Measurements from ENCODE around the gene CISD1. TPM values are rescaled to one million over a fixed set of nuclear protein-coding genes. Genes with fewer than 3 reads are reported as not detected.

The CISD1 gene
- total RNA-seq, 2 donors from 2014 or later = 38.1 to 63.2 TPM

- peak in 1 of 2 donors; percentile 24 for ATAC-seq
- Mint-ChIP-seq H3K36me3 (no peaks in the 10 kb centered on the region), H3K9me3 (no peaks in the 10 kb centered on the region), H3K27ac (no peak overlapping the region)
- no peak for DNase-seq (ENCODE audit: low spot score in 2 of 2)
Measured at GRCh38 chr10:58322072-58322834, 53.3 kb downstream of the CISD1 start.

- Mint-ChIP-seq H3K36me3 (no peaks in the 10 kb centered on the region), H3K27ac (no peak overlapping the region), H3K9me3 (no peaks in the 10 kb centered on the region)
- ATAC-seq = no peak
- DNase-seq (ENCODE audit: low spot score in 2 of 2) = no peak
Measured at GRCh38 chr10:58322835-58323209, 53.9 kb downstream of the CISD1 start.

GRCh38 chr10:58326967-58327381 is 58.0 kb downstream of the CISD1 start:
- no peak overlapping the region for H3K27ac Mint-ChIP-seq
- H3K36me3 Mint-ChIP-seq = no peaks in the 10 kb centered on the region
- H3K9me3 Mint-ChIP-seq = no peaks in the 10 kb centered on the region
- DNase-seq (ENCODE audit: low spot score in 2 of 2) (no peak), ATAC-seq (no peak)

GRCh38 chr10:58328233-58328632 is 59.3 kb downstream of the CISD1 start:
- no peak for DNase-seq (ENCODE audit: low spot score in 2 of 2)
- Mint-ChIP-seq H3K36me3 (no peaks in the 10 kb centered on the region), H3K9me3 (no peaks in the 10 kb centered on the region), H3K27ac (no peak overlapping the region)
- ATAC-seq = no peak

GRCh38 chr10:58330431-58330830 is 61.5 kb downstream of the CISD1 start:
- ATAC-seq = no peak
- Mint-ChIP-seq H3K9me3 (no peaks in the 10 kb centered on the region), H3K36me3 (peaks cover under 1 to 1% of the 10 kb centered on the region in 2 donors), H3K27ac (no peak overlapping the region)
- DNase-seq (ENCODE audit: low spot score in 2 of 2) = no peak

- ATAC-seq (no peak), DNase-seq (ENCODE audit: low spot score in 2 of 2) (no peak)
- peaks cover 6 to 8% of the 10 kb centered on the region in 2 donors for H3K36me3 Mint-ChIP-seq
- no peak overlapping the region for H3K27ac Mint-ChIP-seq
- H3K9me3 Mint-ChIP-seq = no peaks in the 10 kb centered on the region
Measured at GRCh38 chr10:58331646-58332045, 62.7 kb downstream of the CISD1 start.

GRCh38 chr10:58334817-58335305 is 65.9 kb downstream of the CISD1 start, which contains the start of gene UBE2D1:
Gene UBE2D1 (plus strand): TSS chr10:58335006. CDS start chr10:58335202, 196 bp downstream.
- peaks cover 6 to 8% of the 10 kb centered on the region in 2 donors for H3K36me3 Mint-ChIP-seq
- peak within 1 kb of the TSS; percentile 87 to 94 for H3K27ac Mint-ChIP-seq
- DNase-seq (ENCODE audit: low spot score in 2 of 2) (peak; percentile 81), ATAC-seq (peak; percentile 93 to 95)
- H3K9me3 Mint-ChIP-seq = no peaks in the 10 kb centered on the region

- Mint-ChIP-seq H3K27ac (peak overlapping the region; percentile 87 to 94), H3K36me3 (peaks cover 6 to 8% of the 10 kb centered on the region in 2 donors), H3K9me3 (no peaks in the 10 kb centered on the region)
- peak in 1 of 2 donors; percentile 22 for DNase-seq (ENCODE audit: low spot score in 2 of 2)
- peak; percentile 46 to 65 for ATAC-seq
Measured at GRCh38 chr10:58335306-58336005, 66.5 kb downstream of the CISD1 start.

GRCh38 chr10:58336242-58336641 is 67.3 kb downstream of the CISD1 start:
- H3K36me3 Mint-ChIP-seq = peaks cover 6 to 8% of the 10 kb centered on the region in 2 donors
- DNase-seq (ENCODE audit: low spot score in 2 of 2) = no peak
- ATAC-seq = no peak
- H3K27ac Mint-ChIP-seq = peak overlapping the region in 1 of 2 donors; percentile 87
- H3K9me3 Mint-ChIP-seq = no peaks in the 10 kb centered on the region

Other genes with a start within 250 kb of the CISD1 start
- 10 to 100 TPM in 1 of 2 donors, 1 to 10 TPM in 1; 5.7 to 10.1 TPM for gene IPMK, start 1.3 kb upstream of the CISD1 start, total RNA-seq
- gene UBE2D1, start 65.8 kb downstream of the CISD1 start, total RNA-seq = 1 to 10 TPM; 7.6 to 9.7 TPM
- gene TFAM, start 116.2 kb downstream of the CISD1 start, total RNA-seq = 10 to 100 TPM; 74.8 to 84.7 TPM
- under 1 TPM in 1 of 2 donors, not detected in 1; 0.10 TPM for gene BICC1, start 243.7 kb downstream of the CISD1 start, total RNA-seq

Measured in activated naive CD4-positive, alpha-beta T cell treated with anti-CD3 and anti-CD28 coated beads, Interleukin-2, amount 50 U/mL, for 72 hours (primary cell).